Neutrophil (primary cell): ENCODE measurements around the gene AASDHPPT.
A peak's percentile ranks its signal among the peaks of the same experiment; 100 is the strongest.

Experiments used
- H3K27ac ChIP-seq: fragments of 200-600 bp; sonication (generic); 2 replicates; pipeline ENCODE4 v1.5.1; 2016; ENCODE audit warnings: mild to moderate bottlenecking, moderate library complexity
- H3K27me3 ChIP-seq: fragments of 200-600 bp; sonication (generic); 2 replicates; pipeline ENCODE4 v1.6.0; 2016; ENCODE audit warnings: mild to moderate bottlenecking
- H3K36me3 ChIP-seq: fragments of 200-600 bp; sonication (generic); 2 replicates; pipeline ENCODE4 v1.5.1; 2017
- H3K4me1 ChIP-seq, 2 experiments: fragments of 200-600 bp in 1 of 2; sonication (generic) in 1 of 2; 1 replicate in 1 of 2; 2 replicates in 1 of 2; pipeline versions ENCODE4 v1.5.1 to v1.6.1; 2013 to 2016; ENCODE audit warnings: low read depth in 1 of 2, low read length in 1 of 2, mild to moderate bottlenecking in 1 of 2, moderate library complexity in 1 of 2; ENCODE audit not compliant: control insufficient read depth in 1 of 2, insufficient read depth in 1 of 2
- H3K4me3 ChIP-seq, 2 experiments: fragments of 200-600 bp in 1 of 2; sonication (generic) in 1 of 2; 1 replicate in 1 of 2; 2 replicates in 1 of 2; pipeline ENCODE4 v1.5.1; 2013 to 2016; ENCODE audit warnings: low read depth in 1 of 2, low read length in 1 of 2, mild to moderate bottlenecking in 1 of 2, moderate library complexity in 1 of 2
- H3K9me3 ChIP-seq: fragments of 200-600 bp; sonication (generic); 2 replicates; pipeline ENCODE4 v1.5.1; 2016
- TF ChIP-seq, protein P1 (sequence below): fragments of 200-600 bp; sonication (generic); IDR thresholded peaks from 2 replicates; pipeline ENCODE4 v1.5.1; 2016; ENCODE audit warnings: antibody characterized with exemption

AASDHPPT gene

GRCh38 chr11:106076171-106076918 lies 1.1 kb upstream of the AASDHPPT start:
- H3K9me3 ChIP-seq, result no peaks in the 10 kb centered on the region
- peaks cover 24 to 25% of the 10 kb centered on the region in 2 experiments for H3K4me1 ChIP-seq
- H3K27ac ChIP-seq, result peak overlapping the region; percentile 89
- peak overlapping the region; percentile 91 to 94 for H3K4me3 ChIP-seq
- H3K27me3 ChIP-seq, result no peaks in the 10 kb centered on the region
- TF ChIP-seq, protein P1, sequence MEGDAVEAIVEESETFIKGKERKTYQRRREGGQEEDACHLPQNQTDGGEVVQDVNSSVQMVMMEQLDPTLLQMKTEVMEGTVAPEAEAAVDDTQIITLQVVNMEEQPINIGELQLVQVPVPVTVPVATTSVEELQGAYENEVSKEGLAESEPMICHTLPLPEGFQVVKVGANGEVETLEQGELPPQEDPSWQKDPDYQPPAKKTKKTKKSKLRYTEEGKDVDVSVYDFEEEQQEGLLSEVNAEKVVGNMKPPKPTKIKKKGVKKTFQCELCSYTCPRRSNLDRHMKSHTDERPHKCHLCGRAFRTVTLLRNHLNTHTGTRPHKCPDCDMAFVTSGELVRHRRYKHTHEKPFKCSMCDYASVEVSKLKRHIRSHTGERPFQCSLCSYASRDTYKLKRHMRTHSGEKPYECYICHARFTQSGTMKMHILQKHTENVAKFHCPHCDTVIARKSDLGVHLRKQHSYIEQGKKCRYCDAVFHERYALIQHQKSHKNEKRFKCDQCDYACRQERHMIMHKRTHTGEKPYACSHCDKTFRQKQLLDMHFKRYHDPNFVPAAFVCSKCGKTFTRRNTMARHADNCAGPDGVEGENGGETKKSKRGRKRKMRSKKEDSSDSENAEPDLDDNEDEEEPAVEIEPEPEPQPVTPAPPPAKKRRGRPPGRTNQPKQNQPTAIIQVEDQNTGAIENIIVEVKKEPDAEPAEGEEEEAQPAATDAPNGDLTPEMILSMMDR, result no peak
- peaks cover 17% of the 10 kb centered on the region for H3K36me3 ChIP-seq

DNA sequence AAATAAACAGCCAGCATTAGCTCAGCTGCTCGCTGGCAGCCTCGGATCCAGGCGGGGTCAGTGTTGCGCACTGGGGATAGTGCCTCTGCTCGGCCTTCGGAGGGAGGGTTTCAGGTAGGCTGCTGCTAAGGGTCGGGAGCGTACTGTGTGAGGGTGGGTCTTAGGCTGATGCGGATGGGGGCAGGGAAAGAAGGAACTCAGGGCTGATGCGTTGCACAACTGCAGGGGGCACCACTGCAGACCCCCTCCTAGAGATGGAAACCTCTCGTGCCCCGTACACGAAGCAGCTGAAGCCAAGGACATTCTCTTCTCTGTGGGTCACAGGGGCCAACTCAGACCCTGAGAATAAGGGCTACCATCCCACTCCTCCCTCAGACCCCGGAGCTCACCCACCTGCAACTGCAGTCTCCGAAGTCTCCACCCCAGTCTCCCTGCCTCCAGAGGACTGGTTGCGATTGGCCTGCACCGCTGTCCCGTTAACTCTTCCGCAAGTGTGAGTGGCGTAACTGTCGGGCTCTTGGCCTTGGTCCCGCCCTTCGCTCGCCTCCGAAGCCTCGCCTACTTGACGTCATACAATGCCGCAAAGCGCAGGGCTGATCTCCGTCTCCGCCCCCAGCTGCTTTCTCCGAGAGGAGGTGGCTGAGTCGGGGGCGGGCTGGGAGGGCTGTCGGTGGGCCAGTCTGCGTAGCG lies 398 bp upstream of the AASDHPPT start, which contains the start of gene KBTBD3:
Gene KBTBD3 (minus strand): TSS at position 429 of the 690 bp plus-strand sequence. CDS start 18,250 bp downstream, outside the sequence.
- TF ChIP-seq, protein P1, result peak; percentile 39

DNA sequence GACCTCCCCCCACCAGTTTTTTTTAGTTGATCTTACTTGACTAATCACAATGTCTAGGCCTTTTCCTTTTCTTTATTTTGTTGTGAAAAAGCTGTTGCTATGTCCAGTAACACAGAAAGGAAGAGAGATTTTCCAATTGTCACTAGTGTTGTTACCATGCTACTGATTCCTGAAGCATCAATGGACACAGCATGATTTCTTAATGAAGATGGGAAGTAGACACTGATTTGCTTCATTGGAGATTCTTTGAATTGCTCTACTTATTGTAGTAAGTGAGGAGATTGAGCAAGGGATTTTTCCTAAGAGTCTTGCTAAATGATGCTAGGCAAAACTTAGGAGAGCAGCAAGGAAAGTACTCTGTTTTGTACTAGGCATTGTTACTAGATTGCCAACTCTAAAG lies 4.6 kb downstream of the AASDHPPT start:
- TF ChIP-seq, protein P1, result no peak
- H3K27ac ChIP-seq, result no peak overlapping the region
- no peaks in the 10 kb centered on the region for H3K9me3 ChIP-seq
- no peaks in the 10 kb centered on the region for H3K27me3 ChIP-seq
- peaks cover 14 to 16% of the 10 kb centered on the region in 2 experiments for H3K4me1 ChIP-seq
- H3K4me3 ChIP-seq, result no peak overlapping the region
- peaks cover 23% of the 10 kb centered on the region for H3K36me3 ChIP-seq

More for the DNA sequence above, 398 bp upstream of the AASDHPPT start, which contains the start of gene KBTBD3:
- Histone ChIP-seq H3K27ac (peak within 1 kb of the TSS; percentile 89), H3K4me3 (peak within 1 kb of the TSS; percentile 91 to 94), H3K4me1 (peaks cover 24 to 25% of the 10 kb centered on the region in 2 experiments), H3K9me3 (no peaks in the 10 kb centered on the region), H3K36me3 (peaks cover 18% of the 10 kb centered on the region), H3K27me3 (no peaks in the 10 kb centered on the region)

DNA sequence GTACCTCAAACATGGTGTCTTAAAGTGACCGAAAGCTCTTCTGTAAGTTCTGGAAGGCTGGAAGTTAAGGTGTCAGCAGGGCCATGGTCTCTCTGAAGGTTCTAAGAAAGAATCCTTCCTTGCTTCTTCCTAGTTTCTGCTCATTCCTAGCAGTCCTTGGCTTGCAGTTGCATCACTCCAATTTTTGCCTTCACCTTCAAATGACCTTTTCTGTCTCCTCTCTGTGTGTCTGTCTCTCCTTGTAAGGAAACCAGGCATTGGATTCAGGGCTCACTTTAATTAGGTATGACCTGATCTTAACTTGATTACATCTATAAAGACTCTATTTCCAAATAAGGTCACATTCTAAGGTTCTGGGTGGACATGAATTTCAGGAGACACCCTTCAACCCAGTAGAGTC lies 8.7 kb downstream of the AASDHPPT start:
- H3K36me3 ChIP-seq, result peaks cover 12% of the 10 kb centered on the region
- no peaks in the 10 kb centered on the region for H3K9me3 ChIP-seq
- no peaks in the 10 kb centered on the region for H3K4me1 ChIP-seq
- TF ChIP-seq, protein P1, result no peak
- H3K27ac ChIP-seq, result no peak overlapping the region
- no peak overlapping the region for H3K4me3 ChIP-seq
- no peaks in the 10 kb centered on the region for H3K27me3 ChIP-seq

DNA sequence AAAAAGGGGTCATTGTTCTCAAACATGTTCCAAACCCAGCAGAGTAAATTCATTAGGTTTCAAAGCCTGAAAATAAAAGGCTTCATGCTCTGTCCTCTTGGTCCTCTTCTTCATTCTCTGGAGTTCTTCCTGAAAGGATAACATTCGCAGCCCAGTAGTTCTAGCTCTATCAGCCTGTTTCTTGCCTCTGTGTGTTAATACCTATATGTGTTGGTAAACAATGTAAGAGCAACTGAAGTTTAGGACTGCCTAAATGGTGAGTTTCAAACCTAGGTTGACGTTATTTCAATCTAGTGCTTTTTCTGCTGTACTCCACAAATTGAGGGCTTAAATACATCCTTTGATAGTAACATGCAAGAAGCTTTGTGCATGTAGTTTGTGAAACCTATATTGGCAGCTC lies 9.4 kb downstream of the AASDHPPT start:
- H3K4me1 ChIP-seq, result no peaks in the 10 kb centered on the region
- no peak overlapping the region for H3K4me3 ChIP-seq
- H3K36me3 ChIP-seq, result peaks cover 16% of the 10 kb centered on the region
- H3K27ac ChIP-seq, result no peak overlapping the region
- TF ChIP-seq, protein P1, result no peak
- no peaks in the 10 kb centered on the region for H3K9me3 ChIP-seq
- no peaks in the 10 kb centered on the region for H3K27me3 ChIP-seq
